ENCODE measurements around the gene SDHB.

The SDHB gene

DNA sequence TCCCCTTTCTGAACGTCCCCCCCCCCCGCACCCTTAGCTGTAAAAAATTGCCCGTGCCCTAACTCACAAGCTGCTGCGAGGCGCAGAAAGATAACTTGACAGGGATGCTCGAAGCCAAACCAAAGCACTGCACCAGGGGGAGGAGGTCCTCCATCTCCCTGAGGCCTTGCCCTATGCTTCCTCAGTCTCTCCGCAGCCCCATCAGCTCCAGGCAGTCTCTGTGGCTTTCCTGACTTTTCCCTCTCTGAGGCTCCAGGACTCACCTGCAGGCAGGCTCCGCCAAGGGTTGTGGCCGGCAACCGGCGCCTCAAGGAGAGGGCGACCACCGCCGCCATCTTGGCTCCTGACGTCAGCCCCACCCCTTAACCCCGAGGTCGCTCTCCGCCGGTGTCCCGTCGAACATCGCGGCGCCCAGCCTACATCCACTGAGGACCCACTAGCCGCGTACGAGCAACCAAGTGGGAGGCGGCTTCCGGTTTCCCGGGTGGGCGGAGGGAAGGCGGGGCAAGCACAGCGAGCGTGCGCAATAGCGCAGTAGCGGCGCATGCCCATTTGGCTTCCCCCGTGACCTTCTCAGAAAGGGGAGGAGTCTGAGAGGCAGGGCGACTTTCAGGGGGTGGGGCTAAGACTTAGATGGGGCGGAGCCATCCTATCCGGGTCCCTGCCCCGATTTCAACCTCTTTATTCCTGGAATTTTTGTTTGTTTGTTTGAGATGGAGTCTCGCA lies at the start of gene SDHB:
Gene SDHB (minus strand): TSS at position 348 of the 726 bp plus-strand sequence. CDS start 13 bp downstream, at position 335.
- DNase-seq, result peak; percentile 92 to 99

DNA sequence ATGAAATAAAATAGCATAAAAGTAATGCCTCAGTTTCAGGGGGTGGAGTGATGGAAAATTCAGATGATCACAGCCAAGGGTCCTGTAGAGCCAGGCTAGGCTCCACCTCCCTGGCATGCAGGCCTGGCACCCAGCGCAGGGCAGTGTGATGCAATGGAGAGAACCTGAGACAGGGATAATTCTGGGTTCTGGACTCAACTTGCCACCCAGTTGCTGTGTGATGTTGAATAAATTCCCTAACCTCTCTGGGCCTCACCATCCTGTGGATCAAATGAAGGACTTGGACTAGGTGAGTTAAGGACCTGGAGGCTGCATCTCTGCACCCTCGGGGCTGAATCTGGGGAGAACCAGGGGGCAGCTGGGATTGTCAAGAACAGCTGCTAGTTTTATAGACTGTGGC lies 48.4 kb upstream of the SDHB start:
- no peak for DNase-seq

DNA sequence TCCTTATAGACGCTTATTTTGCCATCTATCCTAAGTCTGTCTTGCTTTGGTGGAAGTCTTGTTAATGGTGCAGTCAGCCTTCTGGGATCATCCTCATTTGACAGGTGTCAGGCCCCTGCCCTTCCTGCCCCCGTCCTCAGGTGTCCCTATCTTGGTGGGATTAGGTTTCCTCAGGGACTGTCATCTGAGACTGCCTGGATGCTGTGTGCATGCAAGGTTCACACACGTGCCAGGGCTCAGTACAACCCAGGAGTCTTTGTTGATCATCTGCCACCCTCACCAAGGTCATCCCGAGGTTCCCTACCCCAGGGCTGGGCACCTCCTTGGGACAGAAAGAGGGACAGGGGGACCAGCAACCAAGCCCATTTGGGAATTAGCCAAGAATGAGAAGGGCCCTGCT lies 47.4 kb upstream of the SDHB start:
- no peak for DNase-seq

GRCh38 chr1:17099616-17100340 lies 45.9 kb upstream of the SDHB start:
- DNase-seq, result no peak

DNA sequence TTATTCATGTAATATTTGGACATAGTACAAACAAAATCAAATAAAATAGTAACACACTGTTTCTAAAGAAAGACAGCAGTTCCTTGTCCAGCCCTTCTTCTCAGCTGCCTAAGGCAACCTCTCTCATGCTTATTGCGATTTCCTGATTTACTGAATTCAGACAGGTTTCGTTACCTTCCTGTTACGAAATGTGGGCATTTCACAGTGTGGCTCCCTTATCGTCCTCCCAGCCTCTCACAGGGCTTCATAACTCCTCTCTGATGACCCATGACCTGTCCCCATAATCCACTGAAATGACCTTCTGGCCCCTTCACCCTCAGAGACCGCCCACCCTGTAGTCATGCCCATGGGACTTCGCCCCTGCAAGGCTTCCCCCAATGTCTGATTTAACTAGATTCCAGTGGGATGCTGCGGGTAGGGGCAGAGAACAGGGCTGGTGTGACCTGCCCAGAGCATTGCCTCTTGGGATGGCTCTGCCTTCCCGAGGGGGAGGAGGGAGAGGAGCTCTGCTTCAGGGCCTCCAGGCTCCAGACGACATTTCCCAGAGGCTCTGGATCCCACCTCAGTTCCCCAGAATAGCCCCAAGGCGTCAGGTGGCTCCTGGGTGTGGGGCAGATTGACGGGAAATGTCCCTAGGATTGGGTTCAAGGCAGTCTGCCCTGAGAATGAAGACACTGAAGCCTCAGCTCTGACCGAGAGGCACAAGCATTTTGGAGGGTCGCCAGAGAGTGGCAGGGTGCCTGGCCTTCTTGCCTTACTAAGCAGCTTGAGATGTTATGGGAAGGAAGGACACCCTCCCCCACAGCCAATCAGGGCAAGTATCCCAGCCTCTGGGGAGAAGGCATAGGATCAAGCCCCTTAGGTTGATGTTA lies 44.9 kb upstream of the SDHB start:
- DNase-seq, result no peak

DNA sequence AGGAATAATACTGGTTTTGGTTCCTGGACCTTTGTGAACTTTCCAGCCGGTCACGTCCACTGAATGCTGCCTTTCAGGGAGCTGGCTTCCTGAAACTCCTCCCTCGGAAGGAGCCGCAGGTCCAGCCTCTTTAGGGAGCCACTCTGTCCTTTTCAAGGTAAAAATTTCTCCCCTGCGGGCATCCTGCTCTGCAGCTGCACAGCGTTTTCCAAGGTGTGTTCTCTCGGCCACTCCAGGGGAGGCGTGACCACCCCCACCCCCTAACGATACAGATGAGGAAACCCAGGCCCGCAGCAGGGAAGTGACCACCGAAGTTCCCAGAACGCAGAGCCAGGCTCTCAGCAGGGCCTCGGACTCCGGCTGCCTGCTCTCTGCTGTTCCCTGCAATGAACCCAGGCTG lies 44.0 kb upstream of the SDHB start:
- no peak for DNase-seq

DNA sequence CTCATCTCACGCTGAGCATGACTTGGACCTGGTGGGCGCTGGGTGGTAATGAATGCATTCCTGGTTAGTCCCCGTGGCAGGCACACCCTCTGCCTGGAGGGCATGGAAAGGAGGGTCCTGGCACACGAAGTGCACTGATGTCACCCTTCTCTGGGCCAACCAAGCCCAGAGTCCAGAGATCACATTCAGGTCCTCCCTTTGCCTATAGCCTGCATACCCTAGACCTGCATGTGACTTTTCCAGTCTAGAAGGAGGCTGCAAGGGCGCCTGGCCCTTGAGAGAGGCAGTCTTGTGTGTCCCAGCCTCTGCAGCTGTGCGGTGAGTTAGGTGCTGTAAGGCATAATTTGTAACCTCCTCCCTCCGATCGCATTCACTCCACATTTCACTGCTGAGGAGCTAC lies 43.3 kb upstream of the SDHB start:
- no peak for DNase-seq

GRCh38 chr1:17096584-17096983 lies 42.8 kb upstream of the SDHB start:
- no peak for DNase-seq

GRCh38 chr1:17095141-17095540 lies 41.3 kb upstream of the SDHB start:
- no peak for DNase-seq

- DNase-seq, result no peak
These were observed 40.8 kb upstream of the SDHB start for GRCh38 chr1:17094664-17095063.

DNA sequence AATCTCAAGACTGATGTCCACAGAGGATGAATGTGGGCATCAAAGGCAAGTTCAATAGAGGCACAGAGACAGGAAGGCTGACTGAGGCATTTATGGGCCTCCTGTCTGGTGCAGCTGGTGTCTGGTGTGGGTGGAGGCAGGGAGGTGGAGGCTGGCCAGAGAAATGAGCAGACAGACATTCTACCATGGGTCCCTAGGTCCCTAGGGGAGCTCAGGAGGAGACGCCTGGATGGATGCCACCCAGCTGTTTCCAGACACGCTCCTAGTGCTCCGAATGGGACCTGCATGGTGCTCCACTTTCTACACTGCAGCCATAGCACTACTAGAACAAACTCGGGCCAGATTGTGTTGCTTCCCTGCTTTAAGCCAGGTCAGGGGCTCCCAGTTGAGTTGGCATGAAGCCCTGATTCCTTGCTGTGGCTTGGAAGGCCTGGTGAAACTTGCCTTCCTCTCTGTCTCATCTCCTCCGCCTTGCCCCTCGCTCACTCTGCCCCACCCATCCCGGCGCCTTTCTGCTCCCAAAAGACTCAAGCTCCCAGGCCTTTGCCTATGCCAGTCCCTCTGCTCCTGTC lies 40.1 kb upstream of the SDHB start:
- DNase-seq, result no peak

DNA sequence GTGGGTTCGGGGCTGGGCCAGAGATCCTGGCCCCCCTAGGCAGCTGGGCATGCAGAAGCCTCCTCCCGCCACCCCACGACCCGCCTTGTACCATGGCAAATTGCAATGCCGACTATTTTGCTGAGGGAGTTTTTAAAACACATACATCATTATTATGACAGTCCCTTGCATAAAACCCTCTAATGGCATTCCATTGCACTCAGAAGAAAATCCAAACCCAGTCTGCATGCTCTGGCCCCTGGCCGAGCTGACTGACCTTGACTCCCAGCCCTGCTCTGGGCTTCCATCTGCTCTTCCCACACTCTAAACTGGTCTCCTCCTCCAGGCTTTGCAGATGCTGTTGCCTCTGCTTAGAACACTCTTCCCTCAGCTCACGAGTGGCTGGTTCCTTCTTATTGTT lies 37.4 kb upstream of the SDHB start:
- no peak for DNase-seq

GRCh38 chr1:17089506-17089905 lies 35.7 kb upstream of the SDHB start:
- DNase-seq, result peak; percentile 6 to 44

DNA sequence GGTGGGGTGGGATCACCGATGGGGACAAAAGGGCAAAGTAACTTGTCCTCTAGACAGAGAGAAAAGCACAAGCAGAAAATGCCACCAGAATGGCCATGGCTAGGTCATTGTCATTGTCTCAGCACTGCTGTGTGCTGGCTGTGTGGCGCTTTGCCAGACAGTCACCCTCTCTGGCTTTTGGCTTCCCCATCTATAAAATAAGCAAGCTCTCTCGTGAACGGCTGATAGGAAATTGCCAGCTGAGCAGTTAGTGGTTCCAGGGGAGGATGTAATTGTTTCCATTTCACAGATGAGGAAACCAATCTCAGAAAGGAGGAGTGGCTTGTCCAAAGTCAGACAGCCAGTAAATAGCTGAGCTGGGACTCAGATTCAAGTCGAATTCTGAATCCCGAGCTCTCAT lies 32.9 kb upstream of the SDHB start:
- DNase-seq, result no peak

GRCh38 chr1:17084787-17085186 lies 31.0 kb upstream of the SDHB start:
- no peak for DNase-seq

- no peak for DNase-seq
These were observed 28.9 kb upstream of the SDHB start for GRCh38 chr1:17082761-17083160.

DNA sequence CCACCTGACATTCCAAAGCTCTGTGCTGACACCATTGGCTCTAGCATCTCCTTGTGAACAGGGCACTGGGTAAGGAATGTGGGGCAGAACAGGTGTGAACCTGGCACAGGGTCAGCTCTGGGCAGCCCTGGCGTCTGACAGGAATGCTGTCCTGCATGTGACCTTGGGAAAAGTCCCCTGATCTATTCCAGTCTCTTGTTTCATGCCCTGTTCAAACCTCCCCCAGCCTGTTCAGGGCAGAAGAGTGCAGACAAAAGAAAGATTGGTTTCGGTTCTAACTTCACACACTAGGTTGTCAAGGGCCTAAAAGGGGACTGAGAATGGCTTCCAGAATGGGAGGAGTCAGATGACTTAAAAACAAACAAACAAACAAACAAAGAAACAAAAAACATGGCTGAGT lies 27.6 kb upstream of the SDHB start:
- DNase-seq, result no peak

DNA sequence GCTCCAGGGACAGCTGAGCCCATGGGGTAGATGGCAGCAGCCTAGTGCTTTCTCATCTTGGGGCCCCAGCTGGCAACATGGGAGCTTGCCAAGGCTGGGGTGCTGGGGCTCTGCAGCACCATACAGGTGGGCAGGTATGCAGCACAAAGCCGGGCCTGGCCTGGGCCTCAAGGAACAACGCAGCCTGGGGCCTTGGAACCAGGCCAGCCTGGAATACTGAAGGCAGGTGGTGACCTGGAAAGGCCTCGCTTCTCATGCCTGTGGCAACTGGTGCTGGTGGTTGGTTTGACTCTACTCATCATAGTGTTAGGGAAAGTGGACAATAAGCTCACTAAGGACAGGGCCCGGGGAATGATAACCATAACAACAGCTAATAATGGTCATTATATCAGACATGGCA lies 27.0 kb upstream of the SDHB start:
- no peak for DNase-seq

DNA sequence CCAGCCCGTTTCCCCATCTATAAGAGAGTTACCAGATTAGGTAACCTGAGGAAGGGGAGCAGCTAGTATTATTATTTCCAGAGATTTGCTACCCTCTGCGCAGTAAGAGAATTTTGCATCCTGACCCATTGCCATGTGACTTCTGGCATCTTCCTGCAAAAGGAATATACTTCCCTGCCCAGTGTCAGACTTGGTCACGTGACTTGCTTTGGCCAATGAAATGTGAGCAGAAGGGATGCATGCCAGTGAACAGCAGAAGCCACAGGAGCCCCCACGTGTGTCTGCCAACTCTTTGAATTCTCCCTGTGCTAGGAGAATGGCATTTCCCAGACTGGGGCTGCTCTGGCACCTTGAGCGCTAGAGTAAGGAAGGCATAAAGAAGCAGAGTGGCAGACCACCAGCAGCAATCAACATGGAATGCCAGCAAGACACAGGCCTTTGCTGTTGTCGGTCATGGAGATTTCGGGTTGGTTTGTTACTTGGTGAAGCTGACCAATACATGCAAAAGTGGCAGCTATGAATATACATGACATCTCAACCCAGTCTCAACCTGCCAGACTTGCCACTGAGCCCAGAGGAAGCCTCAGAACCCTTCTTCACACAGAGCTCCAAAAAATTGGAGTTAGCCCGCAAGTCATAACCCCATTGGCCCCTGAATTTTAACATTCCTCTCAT lies 26.4 kb upstream of the SDHB start:
- DNase-seq, result no peak

DNA sequence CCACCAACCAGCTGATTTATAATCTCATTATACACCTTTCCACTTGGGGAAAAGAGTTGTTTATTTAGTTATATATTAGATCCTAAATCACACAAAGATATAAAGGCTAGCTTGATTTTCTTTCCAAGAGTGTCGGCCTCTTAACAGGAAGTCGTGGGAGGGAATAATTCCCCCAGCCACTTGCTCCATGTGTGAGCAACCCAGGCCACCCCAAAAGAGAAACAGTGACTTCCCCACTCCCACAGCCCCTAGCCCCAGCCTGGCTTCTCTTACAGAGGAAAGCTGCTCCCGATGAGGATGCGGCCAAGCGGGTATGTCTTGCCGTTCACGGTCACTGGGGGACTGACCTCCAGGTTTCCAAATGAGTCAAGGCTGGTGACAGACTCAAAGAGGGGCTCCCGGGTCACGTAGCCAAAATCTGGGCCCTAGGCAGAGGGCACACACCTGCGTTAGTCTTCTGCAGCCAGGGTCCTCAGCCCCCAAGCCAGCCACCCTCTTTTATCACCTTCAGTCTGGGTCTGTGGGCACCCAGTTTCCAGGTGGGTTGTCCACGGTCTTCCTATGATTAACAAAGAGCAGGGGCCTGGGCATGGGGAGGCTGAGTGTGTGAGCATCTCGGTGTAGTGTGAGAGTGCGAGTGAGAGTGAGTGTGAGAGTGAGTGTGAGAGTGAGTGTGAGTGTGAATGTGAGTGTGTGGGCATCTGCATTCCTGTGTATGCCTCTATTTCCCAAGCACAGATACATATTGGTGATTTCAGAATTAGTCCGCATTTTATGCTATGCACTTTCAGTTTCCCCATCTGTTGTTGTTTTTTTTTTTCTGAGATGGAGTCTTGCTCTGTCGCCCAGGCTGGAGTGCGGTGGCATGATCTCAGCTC lies 25.4 kb upstream of the SDHB start:
- no peak for DNase-seq

- peak; percentile 6 to 33 for DNase-seq
These were observed 21.8 kb upstream of the SDHB start for GRCh38 chr1:17075470-17076255.
